Measurements from ENCODE around the gene POLR1A.

- TF ChIP-seq, protein P1, sequence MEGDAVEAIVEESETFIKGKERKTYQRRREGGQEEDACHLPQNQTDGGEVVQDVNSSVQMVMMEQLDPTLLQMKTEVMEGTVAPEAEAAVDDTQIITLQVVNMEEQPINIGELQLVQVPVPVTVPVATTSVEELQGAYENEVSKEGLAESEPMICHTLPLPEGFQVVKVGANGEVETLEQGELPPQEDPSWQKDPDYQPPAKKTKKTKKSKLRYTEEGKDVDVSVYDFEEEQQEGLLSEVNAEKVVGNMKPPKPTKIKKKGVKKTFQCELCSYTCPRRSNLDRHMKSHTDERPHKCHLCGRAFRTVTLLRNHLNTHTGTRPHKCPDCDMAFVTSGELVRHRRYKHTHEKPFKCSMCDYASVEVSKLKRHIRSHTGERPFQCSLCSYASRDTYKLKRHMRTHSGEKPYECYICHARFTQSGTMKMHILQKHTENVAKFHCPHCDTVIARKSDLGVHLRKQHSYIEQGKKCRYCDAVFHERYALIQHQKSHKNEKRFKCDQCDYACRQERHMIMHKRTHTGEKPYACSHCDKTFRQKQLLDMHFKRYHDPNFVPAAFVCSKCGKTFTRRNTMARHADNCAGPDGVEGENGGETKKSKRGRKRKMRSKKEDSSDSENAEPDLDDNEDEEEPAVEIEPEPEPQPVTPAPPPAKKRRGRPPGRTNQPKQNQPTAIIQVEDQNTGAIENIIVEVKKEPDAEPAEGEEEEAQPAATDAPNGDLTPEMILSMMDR (IDR thresholded peaks at IDR 0.05; ENCODE audit: insufficient read depth, low read depth, low read length), result no peak
- no peak for TF ChIP-seq EZH2 (IDR thresholded peaks at IDR 0.05; ENCODE audit: insufficient read depth, low read length)
Observed at GRCh38 chr2:86028766-86029381, 76.8 kb downstream of the POLR1A start.
